ENCODE data around the gene ZNF837. TPM values are rescaled to one million over a fixed set of nuclear protein-coding genes. Genes with fewer than 3 reads are reported as not detected.
A peak's percentile ranks its signal among the peaks of the same experiment; 100 is the strongest.

The ZNF837 gene
- polyA plus RNA-seq (2012; ENCODE audit: insufficient read depth, insufficient read length, low read depth): 1.4 TPM

DNA sequence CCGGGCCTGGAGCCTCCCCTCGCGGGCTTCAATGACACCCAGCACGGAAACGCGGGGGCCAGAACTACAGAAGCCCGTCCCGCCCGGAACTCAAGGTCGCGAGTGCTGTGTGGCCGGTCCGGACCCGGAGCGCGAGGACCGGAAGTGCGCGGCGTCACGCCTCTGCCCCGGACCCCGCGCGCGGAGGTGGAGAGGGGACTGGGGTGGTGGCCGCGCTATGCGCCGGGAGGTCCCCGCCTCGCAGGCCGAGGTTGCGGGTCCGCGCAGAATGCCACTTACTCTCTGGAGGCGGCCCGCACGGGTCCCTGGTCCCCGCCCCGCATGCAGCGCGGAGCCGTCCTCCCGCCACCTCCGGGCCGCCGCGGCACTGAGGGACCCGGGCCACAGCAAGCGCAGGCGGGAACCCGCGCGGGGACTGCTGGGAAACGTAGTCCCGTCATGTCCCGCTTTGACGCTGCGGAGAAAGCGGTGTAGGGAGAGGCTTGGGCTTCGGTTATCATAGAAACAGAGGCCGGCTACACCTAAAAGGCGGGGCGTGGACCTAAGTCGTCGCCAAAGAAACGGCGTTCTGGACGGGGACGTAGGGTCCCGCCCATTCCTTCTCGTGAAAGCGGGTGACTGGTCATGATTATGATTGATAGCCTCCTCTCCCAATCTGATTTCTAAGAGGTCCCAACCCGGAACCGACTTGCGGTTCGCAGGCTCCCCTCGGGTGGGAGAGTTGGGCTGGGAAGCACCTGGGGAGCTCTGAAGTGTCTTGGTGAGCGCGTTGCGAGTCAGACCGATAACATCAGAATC lies at the start of gene ZNF837:
TSS of gene ZNF837 (minus strand) at position 369 of the 798 bp plus-strand sequence. CDS start 11,698 bp downstream, outside the sequence.
- no peaks in the 10 kb centered on the region for H3K36me3 ChIP-seq
- H3K4me3 ChIP-seq (ENCODE audit: low read depth, low read length): peak within 1 kb of the TSS; percentile 81
- H3K27me3 ChIP-seq: no peaks in the 10 kb centered on the region
- H3K4me1 ChIP-seq: peaks cover 6% of the 10 kb centered on the region
- DNase-seq: peak; percentile 99
- TF ChIP-seq, protein P1, sequence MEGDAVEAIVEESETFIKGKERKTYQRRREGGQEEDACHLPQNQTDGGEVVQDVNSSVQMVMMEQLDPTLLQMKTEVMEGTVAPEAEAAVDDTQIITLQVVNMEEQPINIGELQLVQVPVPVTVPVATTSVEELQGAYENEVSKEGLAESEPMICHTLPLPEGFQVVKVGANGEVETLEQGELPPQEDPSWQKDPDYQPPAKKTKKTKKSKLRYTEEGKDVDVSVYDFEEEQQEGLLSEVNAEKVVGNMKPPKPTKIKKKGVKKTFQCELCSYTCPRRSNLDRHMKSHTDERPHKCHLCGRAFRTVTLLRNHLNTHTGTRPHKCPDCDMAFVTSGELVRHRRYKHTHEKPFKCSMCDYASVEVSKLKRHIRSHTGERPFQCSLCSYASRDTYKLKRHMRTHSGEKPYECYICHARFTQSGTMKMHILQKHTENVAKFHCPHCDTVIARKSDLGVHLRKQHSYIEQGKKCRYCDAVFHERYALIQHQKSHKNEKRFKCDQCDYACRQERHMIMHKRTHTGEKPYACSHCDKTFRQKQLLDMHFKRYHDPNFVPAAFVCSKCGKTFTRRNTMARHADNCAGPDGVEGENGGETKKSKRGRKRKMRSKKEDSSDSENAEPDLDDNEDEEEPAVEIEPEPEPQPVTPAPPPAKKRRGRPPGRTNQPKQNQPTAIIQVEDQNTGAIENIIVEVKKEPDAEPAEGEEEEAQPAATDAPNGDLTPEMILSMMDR (IDR thresholded peaks at IDR 0.05; ENCODE audit: low read depth, low read length): no peak
- no peaks in the 10 kb centered on the region for H3K9me3 ChIP-seq

DNA sequence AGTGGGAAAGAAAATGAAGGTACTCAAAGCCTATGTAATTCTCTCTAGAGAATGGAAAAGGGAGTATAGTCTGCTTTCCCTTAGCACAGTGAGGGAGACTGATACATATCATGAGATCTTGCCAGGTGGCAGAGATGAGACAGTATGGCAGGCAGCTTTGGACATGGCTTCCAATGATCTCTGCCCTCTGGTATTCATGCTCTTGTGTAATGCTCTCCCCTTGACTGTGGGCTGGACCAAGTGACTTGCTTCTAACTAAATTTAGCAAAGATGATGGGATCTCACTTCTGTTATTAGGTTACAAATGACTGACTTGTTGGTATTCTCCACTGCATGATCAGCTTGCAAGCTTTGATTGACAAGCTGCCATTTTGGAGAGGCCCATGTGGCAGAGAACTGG lies 48.9 kb upstream of the ZNF837 start:
- Histone ChIP-seq H3K4me3 (ENCODE audit: low read depth, low read length) (no peak overlapping the region), H3K4me1 (no peaks in the 10 kb centered on the region), H3K36me3 (peaks cover 40% of the 10 kb centered on the region), H3K27me3 (no peaks in the 10 kb centered on the region), H3K9me3 (peaks cover 16% of the 10 kb centered on the region)
- TF ChIP-seq, protein P1 (IDR thresholded peaks at IDR 0.05; ENCODE audit: low read depth, low read length): no peak
- DNase-seq: no peak

DNA sequence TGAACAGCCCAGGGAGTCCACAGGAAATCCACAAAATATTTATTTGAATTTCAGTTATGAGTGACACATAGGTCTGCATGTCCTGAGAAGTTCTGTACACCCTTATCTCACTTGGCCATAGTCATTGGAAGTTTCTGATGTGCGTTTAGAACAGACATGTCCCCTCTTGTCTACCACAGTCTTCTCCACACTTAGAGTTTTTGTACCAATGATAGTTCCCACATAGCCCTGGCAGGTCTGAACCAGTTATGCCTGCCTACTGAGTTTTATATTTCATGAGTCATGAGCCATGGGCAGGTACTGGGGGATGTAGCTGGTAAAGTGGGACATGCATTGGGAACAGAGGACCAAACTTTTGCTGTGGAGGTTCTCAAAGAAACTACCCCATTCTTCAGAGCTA lies 47.8 kb upstream of the ZNF837 start:
- Histone ChIP-seq H3K36me3 (peaks cover 29% of the 10 kb centered on the region), H3K4me1 (no peaks in the 10 kb centered on the region), H3K4me3 (ENCODE audit: low read depth, low read length) (no peak overlapping the region), H3K27me3 (no peaks in the 10 kb centered on the region), H3K9me3 (peaks cover 10% of the 10 kb centered on the region)
- TF ChIP-seq, protein P1 (IDR thresholded peaks at IDR 0.05; ENCODE audit: low read depth, low read length): no peak
- DNase-seq: no peak

DNA sequence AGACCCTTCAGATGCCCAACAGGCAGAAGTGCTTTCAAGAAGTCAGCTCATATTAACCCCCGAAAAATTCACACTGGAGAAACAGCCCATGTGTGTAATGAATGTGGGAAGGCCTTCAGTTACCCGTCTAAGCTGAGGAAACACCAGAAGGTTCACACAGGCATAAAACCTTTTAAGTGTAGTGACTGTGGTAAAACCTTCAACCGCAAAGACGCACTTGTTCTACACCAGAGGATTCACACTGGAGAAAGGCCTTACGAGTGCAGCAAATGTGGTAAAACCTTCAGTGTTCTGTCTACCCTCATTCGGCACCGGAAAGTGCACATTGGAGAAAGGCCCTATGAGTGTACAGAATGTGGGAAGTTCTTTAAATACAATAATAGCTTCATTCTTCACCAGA lies 36.2 kb upstream of the ZNF837 start:
- H3K27me3 ChIP-seq: no peaks in the 10 kb centered on the region
- H3K36me3 ChIP-seq: peaks cover 64% of the 10 kb centered on the region
- no peaks in the 10 kb centered on the region for H3K4me1 ChIP-seq
- no peak overlapping the region for H3K4me3 ChIP-seq (ENCODE audit: low read depth, low read length)
- peaks cover 12% of the 10 kb centered on the region for H3K9me3 ChIP-seq
- DNase-seq: no peak
- TF ChIP-seq, protein P1 (IDR thresholded peaks at IDR 0.05; ENCODE audit: low read depth, low read length): no peak

DNA sequence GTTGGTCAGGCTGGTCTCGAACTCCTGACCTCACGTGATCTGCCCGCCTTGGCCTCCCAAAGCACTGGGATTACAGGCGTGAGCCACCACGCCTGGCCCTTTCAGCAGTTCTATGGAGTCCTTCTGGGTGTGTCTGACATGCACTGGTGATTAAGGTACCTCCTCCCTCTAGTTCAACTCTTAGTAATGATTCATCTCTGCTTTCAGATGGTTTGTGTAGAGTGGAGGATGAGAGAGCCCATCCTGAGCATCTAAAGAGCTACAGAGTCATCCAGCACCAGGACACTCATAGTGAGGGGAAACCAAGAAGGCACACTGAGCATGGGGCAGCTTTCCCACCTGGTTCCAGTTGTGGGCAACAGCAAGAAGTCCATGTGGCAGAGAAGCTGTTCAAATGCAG lies 35.8 kb upstream of the ZNF837 start:
- no peaks in the 10 kb centered on the region for H3K27me3 ChIP-seq
- no peak for DNase-seq
- no peak overlapping the region for H3K4me3 ChIP-seq (ENCODE audit: low read depth, low read length)
- TF ChIP-seq, protein P1 (IDR thresholded peaks at IDR 0.05; ENCODE audit: low read depth, low read length): no peak
- H3K4me1 ChIP-seq: no peaks in the 10 kb centered on the region
- H3K36me3 ChIP-seq: peaks cover 64% of the 10 kb centered on the region
- peaks cover 12% of the 10 kb centered on the region for H3K9me3 ChIP-seq
